GM19372 (cell line): ENCODE data around the gene BIN1.

Experiments used
- ATAC-seq: cut with Tn5 transposase; IDR thresholded peaks from one replicate; pipeline ENCODE4 v1.9.1; 2021; ENCODE audit warnings: mild to moderate bottlenecking, low read depth, moderate library complexity; ENCODE audit not compliant: unreplicated experiment

BIN1 gene

GRCh38 chr2:127093648-127094210 lies 13.2 kb downstream of the BIN1 start:
- ATAC-seq: no peak

GRCh38 chr2:127092901-127093516 lies 13.9 kb downstream of the BIN1 start:
- ATAC-seq: no peak

GRCh38 chr2:127092306-127092705 lies 14.6 kb downstream of the BIN1 start:
- ATAC-seq: no peak

GRCh38 chr2:127091886-127092285 lies 15.1 kb downstream of the BIN1 start:
- ATAC-seq: no peak

- no peak for ATAC-seq
Observed at GRCh38 chr2:127091148-127091547, 15.8 kb downstream of the BIN1 start.

GRCh38 chr2:127090281-127091120 lies 16.5 kb downstream of the BIN1 start:
- ATAC-seq: no peak

GRCh38 chr2:127089478-127090235 lies 17.3 kb downstream of the BIN1 start:
- no peak for ATAC-seq

- ATAC-seq: no peak
Observed at GRCh38 chr2:127088706-127089105, 18.2 kb downstream of the BIN1 start.

- no peak for ATAC-seq
Observed at GRCh38 chr2:127087791-127088495, 19.0 kb downstream of the BIN1 start.

- ATAC-seq: peak; percentile 84
Observed at GRCh38 chr2:127086990-127087790, 19.8 kb downstream of the BIN1 start.

GRCh38 chr2:127085317-127085681 lies 21.7 kb downstream of the BIN1 start:
- ATAC-seq: no peak

- no peak for ATAC-seq
Observed at GRCh38 chr2:127084611-127085316, 22.2 kb downstream of the BIN1 start.

- ATAC-seq: no peak
Observed at GRCh38 chr2:127083819-127084503, 23.0 kb downstream of the BIN1 start.

GRCh38 chr2:127082974-127083373 lies 24.0 kb downstream of the BIN1 start:
- ATAC-seq: no peak

GRCh38 chr2:127081826-127082633 lies 24.9 kb downstream of the BIN1 start:
- peak; percentile 44 for ATAC-seq

- peak; percentile 51 for ATAC-seq
Observed at GRCh38 chr2:127080938-127081755, 25.8 kb downstream of the BIN1 start.
